Lower leg skin (tissue), 3 donors: ENCODE results near the gene KCNA2.

ENCODE experiments used
- POLR2A ChIP-seq, 2 donors: fragments of 450-650 bp; IDR thresholded peaks; one replicate each; pipeline ENCODE4 v1.6.1; 2016 to 2017; ENCODE audit warnings: antibody characterized with exemption in 2 of 2, mild to moderate bottlenecking in 1 of 2, moderate library complexity in 1 of 2
- TF ChIP-seq, protein P1 (sequence below), 3 donors: fragments of 450-650 bp; IDR thresholded peaks; one replicate each; pipeline ENCODE4 v1.5.1; 2016; ENCODE audit warnings: antibody characterized with exemption in 3 of 3, mild to moderate bottlenecking in 3 of 3, moderate library complexity in 2 of 3

DNA sequence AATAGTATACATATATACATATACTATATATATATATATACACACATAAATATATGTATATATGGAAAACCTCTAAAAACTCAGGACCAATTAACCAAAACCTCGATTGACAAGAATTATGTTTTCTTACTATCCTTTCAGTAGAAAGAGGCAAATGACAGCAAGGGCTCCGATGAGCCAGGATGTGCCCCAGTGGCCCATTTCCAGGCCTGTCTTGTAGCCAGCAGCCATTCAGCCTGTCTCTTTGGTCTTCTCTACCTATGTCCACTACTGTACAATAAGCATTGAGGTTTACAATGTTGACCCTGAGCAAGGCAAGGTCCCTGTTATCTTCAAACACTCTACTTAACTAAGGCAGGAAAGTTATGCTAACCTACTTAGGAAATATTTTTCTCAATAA is 9.8 kb downstream of the KCNA2 start:
- TF ChIP-seq, protein P1, sequence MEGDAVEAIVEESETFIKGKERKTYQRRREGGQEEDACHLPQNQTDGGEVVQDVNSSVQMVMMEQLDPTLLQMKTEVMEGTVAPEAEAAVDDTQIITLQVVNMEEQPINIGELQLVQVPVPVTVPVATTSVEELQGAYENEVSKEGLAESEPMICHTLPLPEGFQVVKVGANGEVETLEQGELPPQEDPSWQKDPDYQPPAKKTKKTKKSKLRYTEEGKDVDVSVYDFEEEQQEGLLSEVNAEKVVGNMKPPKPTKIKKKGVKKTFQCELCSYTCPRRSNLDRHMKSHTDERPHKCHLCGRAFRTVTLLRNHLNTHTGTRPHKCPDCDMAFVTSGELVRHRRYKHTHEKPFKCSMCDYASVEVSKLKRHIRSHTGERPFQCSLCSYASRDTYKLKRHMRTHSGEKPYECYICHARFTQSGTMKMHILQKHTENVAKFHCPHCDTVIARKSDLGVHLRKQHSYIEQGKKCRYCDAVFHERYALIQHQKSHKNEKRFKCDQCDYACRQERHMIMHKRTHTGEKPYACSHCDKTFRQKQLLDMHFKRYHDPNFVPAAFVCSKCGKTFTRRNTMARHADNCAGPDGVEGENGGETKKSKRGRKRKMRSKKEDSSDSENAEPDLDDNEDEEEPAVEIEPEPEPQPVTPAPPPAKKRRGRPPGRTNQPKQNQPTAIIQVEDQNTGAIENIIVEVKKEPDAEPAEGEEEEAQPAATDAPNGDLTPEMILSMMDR (IDR thresholded peaks at IDR 0.05), result no peak
- no peak for TF ChIP-seq POLR2A (IDR thresholded peaks at IDR 0.05)
